ENCODE results near the gene SSC4D. TPM values are rescaled to one million over a fixed set of nuclear protein-coding genes. Genes with fewer than 3 reads are reported as not detected.
A peak's percentile ranks its signal among the peaks of the same experiment; 100 is the strongest.
"Not testable (repeated sequence)": the region's sequence is repeated elsewhere in the genome, so short reads cannot be mapped to it uniquely, and the experiment has no call there.

Gene SSC4D
- total RNA-seq, 4 donors from 2014 or later = 0.42 to 0.95 TPM; not detected in 2

DNA sequence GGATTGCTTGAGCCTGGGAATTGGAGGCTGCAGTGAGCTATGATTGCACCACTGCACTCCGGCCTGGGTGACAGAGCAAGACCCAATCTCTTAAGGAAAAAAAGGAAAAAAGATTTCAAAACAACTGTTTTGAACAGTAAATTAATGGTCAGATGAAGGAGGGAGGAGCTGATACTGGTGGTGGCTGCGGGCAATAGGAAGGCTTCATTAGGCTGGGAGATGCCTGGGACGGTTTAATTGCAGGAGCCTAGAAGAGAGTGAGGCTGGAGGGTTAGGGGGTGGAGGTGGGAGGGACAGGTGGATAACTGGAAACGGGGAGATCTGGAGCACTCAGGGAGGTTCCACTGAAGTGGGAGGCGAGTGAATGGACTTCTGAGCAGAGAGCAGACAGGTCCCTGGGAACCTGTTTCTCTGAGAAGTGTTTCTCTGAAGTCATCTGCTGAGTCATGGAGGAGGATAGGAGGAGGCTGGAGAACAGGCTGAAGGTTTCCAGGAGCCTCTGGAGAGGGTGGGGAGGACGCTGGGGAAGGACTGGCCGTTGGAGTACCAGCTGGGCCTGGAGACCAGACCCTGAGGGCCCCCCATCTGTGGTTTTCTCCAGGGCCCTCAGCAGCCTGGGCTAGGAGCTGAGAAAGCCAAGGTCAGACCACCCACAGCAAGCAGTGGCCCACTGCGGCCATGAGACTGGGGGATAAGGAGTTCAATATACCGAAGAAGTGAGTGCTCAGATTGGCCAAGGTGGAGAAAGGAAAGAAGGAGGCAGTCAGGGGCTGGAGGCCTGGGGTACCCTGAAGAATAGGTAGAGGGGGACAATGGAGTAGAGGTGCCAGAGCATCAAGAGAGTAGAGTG is 36.3 kb downstream of the SSC4D start:
- no peak for DNase-seq (ENCODE audit: low spot score in 2 of 2)
- TF ChIP-seq, protein P1, sequence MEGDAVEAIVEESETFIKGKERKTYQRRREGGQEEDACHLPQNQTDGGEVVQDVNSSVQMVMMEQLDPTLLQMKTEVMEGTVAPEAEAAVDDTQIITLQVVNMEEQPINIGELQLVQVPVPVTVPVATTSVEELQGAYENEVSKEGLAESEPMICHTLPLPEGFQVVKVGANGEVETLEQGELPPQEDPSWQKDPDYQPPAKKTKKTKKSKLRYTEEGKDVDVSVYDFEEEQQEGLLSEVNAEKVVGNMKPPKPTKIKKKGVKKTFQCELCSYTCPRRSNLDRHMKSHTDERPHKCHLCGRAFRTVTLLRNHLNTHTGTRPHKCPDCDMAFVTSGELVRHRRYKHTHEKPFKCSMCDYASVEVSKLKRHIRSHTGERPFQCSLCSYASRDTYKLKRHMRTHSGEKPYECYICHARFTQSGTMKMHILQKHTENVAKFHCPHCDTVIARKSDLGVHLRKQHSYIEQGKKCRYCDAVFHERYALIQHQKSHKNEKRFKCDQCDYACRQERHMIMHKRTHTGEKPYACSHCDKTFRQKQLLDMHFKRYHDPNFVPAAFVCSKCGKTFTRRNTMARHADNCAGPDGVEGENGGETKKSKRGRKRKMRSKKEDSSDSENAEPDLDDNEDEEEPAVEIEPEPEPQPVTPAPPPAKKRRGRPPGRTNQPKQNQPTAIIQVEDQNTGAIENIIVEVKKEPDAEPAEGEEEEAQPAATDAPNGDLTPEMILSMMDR (IDR thresholded peaks at IDR 0.05) = no peak
- TF ChIP-seq POLR2AphosphoS5 (IDR thresholded peaks at IDR 0.05) = no peak
- TF ChIP-seq EP300 (IDR thresholded peaks at IDR 0.05) = no peak
- TF ChIP-seq POLR2A (IDR thresholded peaks at IDR 0.05) = no peak
- Histone ChIP-seq H3K9me3 (no peaks in the 10 kb centered on the region), H3K27me3 (no peaks in the 10 kb centered on the region), H3K4me1 (peaks cover 10% of the 10 kb centered on the region), H3K36me3 (no peaks in the 10 kb centered on the region), H3K27ac (no peak overlapping the region), H3K4me3 (no peak overlapping the region)
- 61% methylated on average over 9 of the region's 9 CpGs for WGBS

DNA sequence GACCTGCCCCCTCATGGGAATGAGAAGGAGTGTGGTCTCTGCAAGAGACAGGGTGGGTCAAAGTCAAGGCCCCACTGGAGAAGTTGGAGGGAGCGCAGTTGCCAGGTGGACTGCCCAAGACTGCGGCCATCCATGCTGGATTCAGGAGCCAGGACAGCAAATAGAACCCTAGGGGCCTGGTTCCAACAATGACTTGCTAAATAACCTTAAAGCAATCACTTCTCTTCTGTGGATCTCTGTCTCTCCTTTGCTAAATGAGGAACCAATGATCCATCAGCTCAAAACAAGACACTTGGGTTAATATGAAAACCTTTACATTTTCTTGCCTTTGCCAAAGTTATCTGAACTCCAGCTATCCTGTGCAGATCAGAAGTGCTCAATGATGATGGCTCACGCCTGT is 38.1 kb downstream of the SSC4D start:
- DNase-seq (ENCODE audit: low spot score in 2 of 2) = no peak
- no peaks in the 10 kb centered on the region for H3K9me3 ChIP-seq
- 98% methylated on average over 3 of the region's 3 CpGs for WGBS
- H3K36me3 ChIP-seq = no peaks in the 10 kb centered on the region
- peaks cover 10% of the 10 kb centered on the region for H3K4me1 ChIP-seq
- no peak overlapping the region for H3K4me3 ChIP-seq
- H3K27ac ChIP-seq = no peak overlapping the region
- TF ChIP-seq POLR2A (IDR thresholded peaks at IDR 0.05) (no peak), EP300 (IDR thresholded peaks at IDR 0.05) (no peak), POLR2AphosphoS5 (IDR thresholded peaks at IDR 0.05) (no peak)
- TF ChIP-seq, protein P1 (IDR thresholded peaks at IDR 0.05) = no peak
- no peaks in the 10 kb centered on the region for H3K27me3 ChIP-seq

DNA sequence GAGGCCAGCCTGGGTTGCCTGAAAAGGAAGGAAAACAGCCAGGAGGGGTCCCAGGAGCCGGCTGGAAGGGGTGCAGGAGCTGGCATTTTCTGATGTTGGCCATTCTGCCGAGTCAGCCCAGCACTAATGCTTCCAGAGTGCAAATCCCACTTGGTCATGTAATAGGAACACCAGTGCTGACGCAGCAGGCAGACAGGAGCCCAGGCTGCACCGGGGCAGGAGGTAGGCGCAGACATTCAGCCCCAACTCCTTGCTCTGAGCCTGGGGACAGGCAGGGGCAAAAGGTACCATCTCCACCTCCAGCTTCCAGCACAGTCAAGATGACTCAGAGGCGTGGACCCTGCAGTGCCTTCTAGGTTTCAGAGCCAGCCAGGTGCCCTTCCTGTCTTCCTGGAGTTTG is 40.5 kb downstream of the SSC4D start:
- no CpG with 5 or more reads among the region's 6 CpGs for WGBS
- no peaks in the 10 kb centered on the region for H3K9me3 ChIP-seq
- H3K27me3 ChIP-seq = no peaks in the 10 kb centered on the region
- H3K36me3 ChIP-seq = no peaks in the 10 kb centered on the region
- peaks cover 34% of the 10 kb centered on the region for H3K4me1 ChIP-seq
- DNase-seq (ENCODE audit: low spot score in 2 of 2) = no peak
- TF ChIP-seq POLR2AphosphoS5 (IDR thresholded peaks at IDR 0.05) (no peak), POLR2A (IDR thresholded peaks at IDR 0.05) (no peak)
- no peak overlapping the region for H3K4me3 ChIP-seq
- H3K27ac ChIP-seq = no peak overlapping the region

DNA sequence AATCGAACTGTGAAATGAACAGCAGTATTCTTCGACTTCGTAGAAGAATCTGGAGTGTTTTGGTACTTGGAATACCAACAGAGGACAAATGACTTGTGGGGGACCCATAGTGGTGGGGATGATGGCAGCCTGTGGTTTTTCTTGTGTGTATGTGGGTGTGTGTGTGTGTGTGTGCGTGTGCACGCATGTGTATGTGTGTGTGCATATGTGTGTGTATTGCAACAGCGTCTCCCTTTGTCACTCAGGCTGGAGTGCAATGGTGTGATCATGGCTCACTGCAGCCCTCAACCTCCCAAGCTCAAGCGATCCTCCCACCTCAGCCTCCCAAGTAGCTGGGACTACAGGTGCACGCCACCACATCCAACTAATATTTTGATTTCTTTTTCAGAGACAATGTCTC is 41.3 kb downstream of the SSC4D start:
- no peaks in the 10 kb centered on the region for H3K9me3 ChIP-seq
- no peak overlapping the region for H3K4me3 ChIP-seq
- WGBS = 93% methylated on average over 8 of the region's 8 CpGs
- no peak for DNase-seq (ENCODE audit: low spot score in 2 of 2)
- no peak for TF ChIP-seq EP300 (IDR thresholded peaks at IDR 0.05)
- no peak for TF ChIP-seq POLR2AphosphoS5 (IDR thresholded peaks at IDR 0.05)
- H3K27ac ChIP-seq = no peak overlapping the region
- H3K36me3 ChIP-seq = no peaks in the 10 kb centered on the region
- H3K4me1 ChIP-seq = peaks cover 32% of the 10 kb centered on the region
- no peaks in the 10 kb centered on the region for H3K27me3 ChIP-seq

DNA sequence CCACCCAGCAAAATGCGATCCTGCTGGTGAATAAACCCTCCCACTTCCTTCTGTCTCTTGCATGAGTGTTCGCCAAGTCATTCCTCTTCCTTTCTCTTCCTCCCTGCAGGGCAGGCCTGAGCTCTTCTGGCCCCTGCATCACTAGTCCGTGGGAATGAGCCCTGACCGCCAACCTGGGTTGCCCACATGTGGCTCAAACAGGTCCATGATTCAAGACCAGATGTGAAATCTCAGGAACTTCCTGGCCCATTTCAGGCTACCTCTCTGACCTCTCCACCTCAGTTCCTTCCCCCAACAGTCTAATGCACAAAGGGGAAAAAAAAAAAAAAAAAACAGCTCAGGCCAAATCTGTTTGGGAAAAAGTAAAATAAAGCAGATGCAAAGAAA is 45.3 kb downstream of the SSC4D start:
- DNase-seq (ENCODE audit: low spot score in 2 of 2) = no peak
- Histone ChIP-seq H3K36me3 (no peaks in the 10 kb centered on the region), H3K4me1 (peaks cover 32% of the 10 kb centered on the region), H3K27ac (peak overlapping the region; percentile 92), H3K4me3 (peak overlapping the region; percentile 28), H3K9me3 (no peaks in the 10 kb centered on the region), H3K27me3 (no peaks in the 10 kb centered on the region)
- TF ChIP-seq EP300 (IDR thresholded peaks at IDR 0.05) (no peak), POLR2AphosphoS5 (IDR thresholded peaks at IDR 0.05) (no peak), POLR2A (IDR thresholded peaks at IDR 0.05) (no peak)
- TF ChIP-seq, protein P1 (IDR thresholded peaks at IDR 0.05) = no peak
- WGBS = 19% methylated on average over 4 of the region's 4 CpGs

DNA sequence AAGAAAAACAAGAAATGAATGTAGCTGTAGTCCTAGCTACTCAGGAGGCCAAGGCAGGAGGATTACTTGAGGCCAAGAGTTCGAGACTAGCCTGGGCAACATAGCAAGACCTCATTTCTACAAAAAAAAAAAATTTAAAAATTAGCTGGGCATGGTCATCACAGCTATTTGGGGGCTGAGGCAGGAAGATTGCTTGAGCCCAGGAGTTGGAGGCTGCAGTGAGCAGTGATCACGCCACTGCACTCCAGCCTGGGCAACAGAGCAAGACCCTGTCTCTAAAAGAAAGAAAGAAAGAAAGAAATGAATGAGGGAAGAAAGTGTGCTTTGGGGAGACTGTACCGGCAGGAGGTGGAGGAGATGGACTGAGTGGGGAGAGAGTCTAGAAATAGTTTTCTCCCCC is 45.7 kb downstream of the SSC4D start:
- Histone ChIP-seq H3K4me3 (peak overlapping the region; percentile 28), H3K27ac (peak overlapping the region; percentile 92), H3K4me1 (peaks cover 32% of the 10 kb centered on the region)
- DNase-seq (ENCODE audit: low spot score in 2 of 2); H3K27me3 ChIP-seq; H3K36me3 ChIP-seq; H3K9me3 ChIP-seq: not testable (repeated sequence)
- 73% methylated on average over 3 of the region's 3 CpGs for WGBS

Measured in suprapubic skin (tissue), 4 donors.